A549 treated with ZK216348 at 1 μM for 4 hours (cell line): Measurements from ENCODE around the gene CDC42. TPM values are rescaled to one million over a fixed set of nuclear protein-coding genes. Genes with fewer than 3 reads are reported as not detected.

Experiments used
- total RNA-seq: library from RNA; stranded (reverse); fragments of 200-300 nt; extraction: Qiagen RNA extraction; gene quantifications from 5 replicates; pipeline ENCODE4 v1.2.3, GENCODE V29; 2022; ENCODE audit warnings: low read depth

The CDC42 gene
- 135 to 246 TPM (median 152 TPM) in 5 replicates for total RNA-seq

DNA sequence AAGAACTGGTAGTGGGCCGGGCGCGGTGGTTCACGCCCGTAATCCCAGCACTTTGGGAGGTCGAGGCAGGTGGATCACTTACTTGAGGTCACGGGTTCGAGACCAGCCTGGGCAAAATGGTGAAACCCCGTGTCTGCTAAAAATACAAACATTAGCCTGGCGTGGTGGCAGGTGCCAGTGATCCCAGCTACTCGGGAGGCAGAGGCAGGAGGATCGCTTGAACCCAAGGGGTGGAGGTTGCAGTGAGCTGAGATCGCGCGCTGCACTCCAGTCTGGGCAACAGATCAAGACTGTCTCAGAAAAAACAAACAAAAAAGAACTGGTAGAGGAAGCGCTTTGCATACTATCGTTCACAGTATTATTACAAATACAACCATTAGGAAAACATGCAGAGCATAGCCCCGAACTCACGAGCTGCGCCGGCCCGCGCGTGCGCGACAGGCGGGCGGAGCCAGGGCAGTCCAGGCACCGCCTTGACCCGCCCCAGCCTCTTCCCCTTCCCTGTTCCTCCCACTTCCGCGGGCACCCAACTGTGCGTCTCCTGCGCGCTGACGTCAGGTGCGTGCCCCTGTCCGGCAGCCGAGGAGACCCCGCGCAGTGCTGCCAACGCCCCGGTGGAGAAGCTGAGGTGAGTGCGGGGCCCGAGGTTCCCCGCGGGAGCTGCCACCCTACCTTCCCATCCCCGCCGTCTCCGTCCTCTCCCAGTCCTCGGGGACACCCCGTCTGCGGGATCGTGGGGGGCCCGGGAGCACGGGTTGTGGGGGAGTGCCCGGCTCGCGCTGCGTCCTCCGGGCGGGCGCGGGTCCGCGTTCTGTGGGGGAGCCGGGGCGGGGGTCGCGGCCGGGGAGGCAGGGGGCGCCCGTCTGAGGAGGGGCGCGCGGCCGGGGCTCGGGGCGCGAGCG, at the start of gene CDC42:
Gene CDC42 (plus strand): TSS at position 595 of the 902 bp plus-strand sequence. CDS start 25,770 bp downstream, outside the sequence.

Other genes with a start within 250 kb of the CDC42 start
- gene LDLRAD2, start 240.4 kb upstream of the CDC42 start, total RNA-seq = 0.05 to 0.06 TPM in 2 of 5 replicates, not detected in the others
- 34.8 to 81.3 TPM (median 65.2 TPM) in 5 replicates for gene HSPG2, start 115.4 kb upstream of the CDC42 start, total RNA-seq
- not detected in 5 replicates for gene CELA3B, start 75.7 kb upstream of the CDC42 start, total RNA-seq
- gene CELA3A, start 51.1 kb upstream of the CDC42 start, total RNA-seq = not detected in 5 replicates
- gene WNT4, start 90.4 kb downstream of the CDC42 start, total RNA-seq = 0.07 to 0.34 TPM (median 0.11 TPM) in 5 replicates